Activated naive CD4-positive, alpha-beta T cell treated with anti-CD3 and anti-CD28 coated beads for 36 hours (primary cell): ENCODE measurements around the gene CBFB. TPM values are rescaled to one million over a fixed set of nuclear protein-coding genes. Genes with fewer than 3 reads are reported as not detected.

Experiments used
- CTCF ChIA-PET: fragments of 350-600 bp; sonication (Branson Sonifier 250); formaldehyde crosslinking; loops from one replicate; lab custom pipeline; 2021; ENCODE audit warnings: antibody characterized with exemption; lab: Charles Lee
- DNase-seq: peaks from one replicate; pipeline ENCODE4 v3.0.0-alpha.2; 2020
- H3K27ac Mint-ChIP-seq: one replicate; pipeline ENCODE4 v1.8.0; 2021; ENCODE audit warnings: mild to moderate bottlenecking, mixed read lengths
- H3K27me3 Mint-ChIP-seq: one replicate; pipeline ENCODE4 v1.8.0; 2021; ENCODE audit warnings: low read depth, mixed read lengths
- H3K36me3 Mint-ChIP-seq: one replicate; pipeline ENCODE4 v1.8.0; 2021; ENCODE audit warnings: low read depth, mixed read lengths
- H3K4me1 Mint-ChIP-seq: one replicate; pipeline ENCODE4 v1.8.0; 2021; ENCODE audit warnings: low read depth, mixed read lengths
- H3K4me3 Mint-ChIP-seq: one replicate; pipeline ENCODE4 v1.8.0; 2021; ENCODE audit warnings: mild to moderate bottlenecking, moderate library complexity, mixed read lengths
- H3K9me3 Mint-ChIP-seq: one replicate; pipeline ENCODE4 v1.8.0; 2021; ENCODE audit warnings: mixed read lengths
- intact Hi-C: fragments of 100-400 bp; cut with micrococcal nuclease; formaldehyde crosslinking; loops from one replicate; pipeline ENCODE4 v1.15.1; 2023
- total RNA-seq, 2 experiments: library from RNA; stranded (reverse); gene quantifications; one replicate each; pipeline ENCODE4 v1.2.3, GENCODE V29; 2021

The CBFB gene
- total RNA-seq, 2 experiments from 2014 or later, result 79.6 to 86.8 TPM

- Mint-ChIP-seq H3K9me3 (no peaks in the 10 kb centered on the region), H3K27ac (no peak overlapping the region), H3K4me3 (no peak overlapping the region), H3K27me3 (peaks cover 2% of the 10 kb centered on the region), H3K4me1 (peaks cover 5% of the 10 kb centered on the region), H3K36me3 (peaks cover 55% of the 10 kb centered on the region)
- DNase-seq, result no peak
- CTCF ChIA-PET, result interaction anchor here (1.3 kb wide), 1 partner anchor 9 kb away, joined by 5 read pairs; no protein-coding TSS in a partner anchor
- intact Hi-C loops, result no loop called here
Observed at GRCh38 chr16:67146523-67147357, 117.8 kb downstream of the CBFB start.

- Mint-ChIP-seq H3K9me3 (no peaks in the 10 kb centered on the region), H3K27me3 (peaks cover 3% of the 10 kb centered on the region), H3K4me3 (no peak overlapping the region), H3K27ac (no peak overlapping the region), H3K36me3 (peaks cover 51% of the 10 kb centered on the region), H3K4me1 (peaks cover 5% of the 10 kb centered on the region)
- intact Hi-C loops, result no loop called here
- CTCF ChIA-PET, result no interaction called here
- no peak for DNase-seq
Observed at GRCh38 chr16:67147437-67148140, 118.6 kb downstream of the CBFB start.

- H3K4me1 Mint-ChIP-seq, result peaks cover 8% of the 10 kb centered on the region
- intact Hi-C loops, result no loop called here
- no peak for DNase-seq
- no peaks in the 10 kb centered on the region for H3K9me3 Mint-ChIP-seq
- H3K36me3 Mint-ChIP-seq, result peaks cover 47% of the 10 kb centered on the region
- H3K27ac Mint-ChIP-seq, result no peak overlapping the region
- H3K4me3 Mint-ChIP-seq, result no peak overlapping the region
- CTCF ChIA-PET, result no interaction called here
- peaks cover 6% of the 10 kb centered on the region for H3K27me3 Mint-ChIP-seq
Observed at GRCh38 chr16:67148221-67148620, 119.3 kb downstream of the CBFB start.

GRCh38 chr16:67148656-67149275 lies 119.8 kb downstream of the CBFB start:
- no peaks in the 10 kb centered on the region for H3K9me3 Mint-ChIP-seq
- CTCF ChIA-PET, result interaction anchor here (1.1 kb wide), 1 partner anchor 131 kb away, joined by 3 read pairs; no protein-coding TSS in a partner anchor
- H3K4me3 Mint-ChIP-seq, result no peak overlapping the region
- DNase-seq, result no peak
- peaks cover 44% of the 10 kb centered on the region for H3K36me3 Mint-ChIP-seq
- intact Hi-C loops, result no loop called here
- peaks cover 8% of the 10 kb centered on the region for H3K4me1 Mint-ChIP-seq
- H3K27me3 Mint-ChIP-seq, result peaks cover 6% of the 10 kb centered on the region
- no peak overlapping the region for H3K27ac Mint-ChIP-seq

- CTCF ChIA-PET, result interaction anchor here (1.1 kb wide), 1 partner anchor 132 kb away, joined by 3 read pairs; no protein-coding TSS in a partner anchor
- peaks cover 8% of the 10 kb centered on the region for H3K4me1 Mint-ChIP-seq
- no peaks in the 10 kb centered on the region for H3K9me3 Mint-ChIP-seq
- H3K4me3 Mint-ChIP-seq, result peak overlapping the region; percentile 5
- no peak overlapping the region for H3K27ac Mint-ChIP-seq
- peaks cover 6% of the 10 kb centered on the region for H3K27me3 Mint-ChIP-seq
- intact Hi-C loops, result loop anchor here (10.0 kb wide), 1 partner anchor 245 kb away; the partner anchor contains the start of gene TPPP3
- peaks cover 38% of the 10 kb centered on the region for H3K36me3 Mint-ChIP-seq
- DNase-seq, result no peak
Observed at GRCh38 chr16:67149276-67150046, 120.5 kb downstream of the CBFB start.

- CTCF ChIA-PET, result interaction anchor here (0.8 to 8.7 kb wide), 4 partner anchors 10 to 134 kb away, joined by 3 to 163 read pairs (median 3); no protein-coding TSS in a partner anchor
- DNase-seq, result peak; percentile 51
- H3K4me1 Mint-ChIP-seq, result peaks cover 10% of the 10 kb centered on the region
- H3K36me3 Mint-ChIP-seq, result peaks cover 33% of the 10 kb centered on the region
- H3K27ac Mint-ChIP-seq, result no peak overlapping the region
- peak overlapping the region; percentile 54 for H3K4me3 Mint-ChIP-seq
- intact Hi-C loops, result loop anchor here (10.0 kb wide), 1 partner anchor 245 kb away; the partner anchor contains the start of gene TPPP3
- peaks cover 7% of the 10 kb centered on the region for H3K27me3 Mint-ChIP-seq
- no peaks in the 10 kb centered on the region for H3K9me3 Mint-ChIP-seq
Observed at GRCh38 chr16:67150047-67150832, 121.3 kb downstream of the CBFB start.

Other genes with a start within 250 kb of the CBFB start
- not detected for gene TERB1, start 227.6 kb upstream of the CBFB start, total RNA-seq
- 100 to 1,000 TPM; 108 to 115 TPM for gene NAE1, start 198.2 kb upstream of the CBFB start, total RNA-seq
- not detected for gene CA7, start 184.7 kb upstream of the CBFB start, total RNA-seq
- gene PDP2, start 148.6 kb upstream of the CBFB start, total RNA-seq, result 10 to 100 TPM; 18.8 to 20.6 TPM
- not detected for gene CDH16, start 110.3 kb upstream of the CBFB start, total RNA-seq
- under 1 TPM in 1 of 2 experiments, not detected in 1; 0.25 TPM for gene RRAD, start 103.6 kb upstream of the CBFB start, total RNA-seq
- gene CIAO2B, start 94.7 kb upstream of the CBFB start, total RNA-seq, result 100 to 1,000 TPM; 169 to 173 TPM
- gene CES2, start 93.6 kb upstream of the CBFB start, total RNA-seq, result 10 to 100 TPM; 20.0 to 22.0 TPM
- under 1 TPM; 0.17 to 0.55 TPM for gene CES3, start 67.9 kb upstream of the CBFB start, total RNA-seq
- 1 to 10 TPM; 4.9 to 5.1 TPM for gene CES4A, start 40.6 kb upstream of the CBFB start, total RNA-seq
- 1 to 10 TPM; 7.8 to 8.4 TPM for gene PHAF1, start 80.8 kb downstream of the CBFB start, total RNA-seq
- gene B3GNT9, start 121.8 kb downstream of the CBFB start, total RNA-seq, result 1 to 10 TPM; 1.1 to 1.2 TPM
- 10 to 100 TPM; 17.7 to 21.1 TPM for gene TRADD, start 130.8 kb downstream of the CBFB start, total RNA-seq
- gene FBXL8, start 130.8 kb downstream of the CBFB start, total RNA-seq, result 10 to 100 TPM; 13.8 to 15.3 TPM
- 10 to 100 TPM; 11.1 to 12.3 TPM for gene HSF4, start 135.6 kb downstream of the CBFB start, total RNA-seq
- 1 to 10 TPM; 3.8 to 4.4 TPM for gene NOL3, start 141.4 kb downstream of the CBFB start, total RNA-seq
- gene MATCAP1, start 154.8 kb downstream of the CBFB start, total RNA-seq, result 10 to 100 TPM; 21.9 to 24.0 TPM
- not detected for gene EXOC3L1, start 161.0 kb downstream of the CBFB start, total RNA-seq
- 10 to 100 TPM; 65.1 to 66.5 TPM for gene E2F4, start 163.0 kb downstream of the CBFB start, total RNA-seq
- 1 to 10 TPM; 3.8 to 4.4 TPM for gene ELMO3, start 170.0 kb downstream of the CBFB start, total RNA-seq
- 10 to 100 TPM; 24.6 to 29.4 TPM for gene TMEM208, start 198.0 kb downstream of the CBFB start, total RNA-seq
- gene FHOD1, start 218.3 kb downstream of the CBFB start, total RNA-seq, result 10 to 100 TPM; 70.7 to 73.7 TPM
- gene SLC9A5, start 219.8 kb downstream of the CBFB start, total RNA-seq, result 1 to 10 TPM; 5.2 TPM